Motor neuron (in vitro differentiated cells): ENCODE measurements around the gene AMBN. TPM values are rescaled to one million over a fixed set of nuclear protein-coding genes. Genes with fewer than 3 reads are reported as not detected.

Experiments
- ATAC-seq, 8 experiments: fragments of 200-7000 bp; cut with Tn5 transposase; replicated peaks in 6 of 8; 2 replicates each; pipeline ENCODE4 v1.8.0; 2021; ENCODE audit warnings: mild to moderate bottlenecking in 8 of 8, moderate library complexity in 8 of 8
- H3K27ac ChIP-seq, 2 donors: fragments of 250-450 bp; sonication (Bioruptor Pico); 2 replicates each; pipeline ENCODE4 v1.9.0; 2021; ENCODE audit warnings: antibody characterized with exemption in 2 of 2, mild to moderate bottlenecking in 2 of 2, moderate library complexity in 1 of 2
- H3K4me1 ChIP-seq, 2 donors: fragments of 250-450 bp; sonication (Bioruptor Pico); replicated peaks in 1 of 2; 2 replicates each; pipeline ENCODE4 v1.6.1; 2021; ENCODE audit warnings: antibody characterized with exemption in 2 of 2, mild to moderate bottlenecking in 2 of 2, moderate library complexity in 1 of 2
- H3K4me3 ChIP-seq, 5 donors: fragments of 250-450 bp; sonication (Bioruptor Pico); 2 replicates each; pipeline ENCODE4 v1.9.0; 2021; ENCODE audit warnings: antibody characterized with exemption in 5 of 5, mild to moderate bottlenecking in 5 of 5, moderate library complexity in 4 of 5
- WGBS, 10 experiments: fragments of 450-650 bp; shearing (Covaris generic); methylation state at CpG; one replicate each; pipeline ENCODE4 v1.0.0; 2022; 5-methylcytosine and 5-hydroxymethylcytosine counted together
- in situ Hi-C, 9 experiments: fragments of 400-800 bp; cut with MboI; loops; one replicate each; pipeline ENCODE4 v1.15.0; 2021; ENCODE audit warnings: low sequenced_read_pairs in 9 of 9, low pct_unique_long_range_greater_than_20kb in 2 of 9; ENCODE audit not compliant: unreplicated experiment in 9 of 9
- total RNA-seq, 8 experiments: library from RNA; unstranded; fragments of 300-600 nt; gene quantifications; 2 replicates each; pipeline versions ENCODE4 v1.2.3 to v1.2.4, GENCODE V29; 2022

The AMBN gene
- total RNA-seq, 8 experiments from 2014 or later, result 0.14 to 0.28 (median 0.19) TPM; not detected in 4

DNA sequence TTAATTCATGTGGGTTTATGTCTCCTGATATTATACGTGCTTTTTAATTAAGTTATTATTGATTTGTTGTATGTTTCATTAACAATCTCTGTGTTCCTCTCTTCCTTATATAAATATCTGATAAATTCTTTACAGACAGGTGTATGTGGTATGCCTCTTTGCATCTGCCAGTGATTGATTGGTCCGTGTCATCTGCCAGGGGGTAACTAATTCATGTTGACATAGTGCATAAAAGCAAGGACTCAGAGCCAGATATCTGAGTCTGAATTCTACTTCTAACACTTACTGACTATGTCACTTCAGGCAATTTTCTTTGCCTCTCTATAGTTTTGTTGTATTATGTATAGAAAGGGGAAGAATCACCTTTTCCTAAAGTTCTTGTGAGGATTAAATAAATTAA is 5.2 kb upstream of the AMBN start:
- in situ Hi-C loops, result no loop called here
- WGBS, 10 experiments, result 0 to 86% (median 23%) methylated on average over 1 to 2 of the region's 2 CpGs; no CpG with 5 or more reads in 3 of the 10 experiments
- ATAC-seq, result no peak
- no peak overlapping the region for H3K27ac ChIP-seq
- H3K4me3 ChIP-seq, result no peak overlapping the region
- H3K4me1 ChIP-seq, result no peaks in the 10 kb centered on the region

DNA sequence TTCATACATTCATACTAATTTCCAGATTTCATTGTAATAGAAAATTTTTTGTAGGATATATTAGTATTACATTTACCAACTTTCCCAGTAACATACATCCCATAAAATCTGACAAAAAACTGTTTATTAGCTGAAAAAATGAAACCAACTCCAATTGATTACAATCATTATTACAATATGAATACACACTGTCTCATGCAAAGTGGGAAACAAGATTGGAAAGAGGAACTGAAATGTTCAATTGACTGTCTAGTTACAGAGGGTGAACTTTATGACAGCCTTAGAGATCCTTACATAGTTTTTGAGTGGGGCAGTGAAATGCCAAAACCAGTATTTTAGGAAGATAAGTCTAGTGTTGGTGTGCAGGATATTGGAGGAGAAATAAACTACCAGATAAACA is 2.3 kb upstream of the AMBN start:
- no peaks in the 10 kb centered on the region for H3K4me1 ChIP-seq
- in situ Hi-C loops, result no loop called here
- no peak overlapping the region for H3K4me3 ChIP-seq
- no peak for ATAC-seq
- no peak overlapping the region for H3K27ac ChIP-seq

DNA sequence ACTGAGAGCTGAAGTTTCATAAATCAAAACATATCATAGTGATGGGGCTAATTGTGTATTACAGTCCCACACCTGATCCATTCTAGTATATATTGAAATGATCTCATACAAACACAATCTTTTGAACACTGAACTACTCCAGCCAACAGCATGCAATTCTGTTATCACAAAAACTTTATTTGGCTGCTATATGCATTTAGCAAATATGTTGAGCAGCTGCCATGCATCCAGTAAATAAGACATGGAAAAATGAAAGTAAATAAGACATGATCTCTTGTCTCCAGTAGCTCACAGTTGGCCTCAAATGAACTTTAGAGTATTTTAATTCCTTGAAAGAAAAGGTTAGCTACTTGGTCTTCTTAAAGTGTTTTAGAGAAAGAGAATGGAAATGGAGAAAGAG is 2.1 kb downstream of the AMBN start:
- no peak overlapping the region for H3K4me3 ChIP-seq
- in situ Hi-C loops, result no loop called here
- H3K4me1 ChIP-seq, result no peaks in the 10 kb centered on the region
- H3K27ac ChIP-seq, result no peak overlapping the region
- ATAC-seq, result no peak

DNA sequence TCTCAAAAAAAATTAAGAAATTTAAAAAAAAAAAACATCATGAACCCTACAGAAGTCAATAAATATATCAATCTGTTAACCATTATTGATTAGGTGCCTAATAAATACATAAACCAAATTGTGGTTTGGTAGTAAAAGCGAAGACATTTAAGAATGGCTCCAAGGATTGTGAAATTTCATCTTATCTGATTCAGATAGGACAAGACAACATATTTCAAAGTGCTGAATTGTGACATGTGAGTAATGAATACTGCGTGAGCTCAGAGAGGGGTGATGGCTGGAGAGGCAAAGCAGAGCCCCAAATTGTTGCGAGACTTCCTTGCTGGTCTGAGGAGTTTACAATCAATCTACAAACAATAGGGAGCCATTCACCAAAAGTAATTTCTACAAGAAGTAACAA is 8.2 kb downstream of the AMBN start:
- in situ Hi-C loops, result no loop called here
- no peak overlapping the region for H3K4me3 ChIP-seq
- peaks cover 0 to 11% of the 10 kb centered on the region in 2 donors for H3K4me1 ChIP-seq
- WGBS, 10 experiments, result 0 to 100% (median 92%) methylated on average over 1 to 3 of the region's 3 CpGs; no CpG with 5 or more reads in 1 of the 10 experiments
- peak in 1 of 8 experiments; percentile 7 for ATAC-seq
- H3K27ac ChIP-seq, result no peak overlapping the region

DNA sequence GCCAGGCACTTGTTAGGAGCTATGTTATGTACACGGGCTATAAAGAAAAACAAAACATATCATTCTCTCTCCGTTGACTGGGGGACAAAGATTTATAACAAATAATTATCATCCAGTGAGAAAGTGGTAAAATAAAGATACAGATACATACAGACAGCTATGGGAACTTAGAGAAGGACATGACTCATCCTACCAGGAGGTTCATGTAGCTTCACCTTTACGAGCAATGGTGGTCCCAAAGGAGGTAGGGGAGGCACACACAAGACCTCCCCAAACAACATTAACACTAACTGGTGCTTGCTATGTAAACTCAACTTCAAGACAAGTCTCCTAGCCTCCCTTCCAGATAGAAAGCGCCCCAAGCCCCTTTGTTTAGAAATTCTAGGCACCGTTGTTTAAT is 8.9 kb downstream of the AMBN start:
- ATAC-seq, result peak in 5 of 8 experiments; percentile 28 to 70 (median 53)
- Histone ChIP-seq H3K27ac (no peak overlapping the region), H3K4me1 (peaks cover 0 to 11% of the 10 kb centered on the region in 2 donors), H3K4me3 (no peak overlapping the region)
- 10 to 100% (median 68%) methylated on average over 1 to 5 of the region's 5 CpGs; no CpG with 5 or more reads in 1 of the 10 experiments for WGBS, 10 experiments
- in situ Hi-C loops, result no loop called here

DNA sequence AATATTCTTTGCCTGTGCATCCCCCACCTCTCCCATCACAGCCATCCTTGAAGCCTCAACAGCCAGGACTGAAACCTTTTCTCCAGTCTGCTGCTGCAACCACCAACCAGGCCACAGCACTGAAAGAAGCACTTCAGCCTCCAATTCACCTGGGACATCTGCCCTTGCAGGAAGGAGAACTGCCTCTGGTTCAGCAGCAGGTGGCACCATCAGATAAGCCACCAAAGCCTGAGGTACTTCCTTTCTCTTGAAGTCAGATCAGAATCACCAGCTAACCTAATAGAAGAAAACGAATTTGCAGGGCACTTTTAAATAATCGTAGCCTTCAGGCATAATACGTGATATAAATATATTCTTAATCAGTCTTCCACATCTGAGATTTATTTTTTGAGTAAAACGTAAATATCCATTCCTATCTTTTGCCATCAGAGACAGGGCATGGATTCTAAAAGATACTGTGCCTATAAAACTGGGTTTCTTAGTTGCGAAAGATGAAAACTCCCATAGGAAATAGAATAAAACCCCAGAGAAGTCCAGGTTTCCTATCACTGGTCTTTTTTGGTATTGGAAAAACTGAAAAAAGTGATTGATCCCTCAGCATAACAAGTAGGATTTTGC is 9.5 kb downstream of the AMBN start:
- peaks cover 0 to 12% of the 10 kb centered on the region in 2 donors for H3K4me1 ChIP-seq
- in situ Hi-C loops, result no loop called here
- H3K27ac ChIP-seq, result no peak overlapping the region
- peak; percentile 77 to 94 (median 86) for ATAC-seq
- 23 to 63% (median 37%) methylated on average over 2 to 5 of the region's 5 CpGs; no CpG with 5 or more reads in 2 of the 10 experiments for WGBS, 10 experiments
- H3K4me3 ChIP-seq, result no peak overlapping the region

DNA sequence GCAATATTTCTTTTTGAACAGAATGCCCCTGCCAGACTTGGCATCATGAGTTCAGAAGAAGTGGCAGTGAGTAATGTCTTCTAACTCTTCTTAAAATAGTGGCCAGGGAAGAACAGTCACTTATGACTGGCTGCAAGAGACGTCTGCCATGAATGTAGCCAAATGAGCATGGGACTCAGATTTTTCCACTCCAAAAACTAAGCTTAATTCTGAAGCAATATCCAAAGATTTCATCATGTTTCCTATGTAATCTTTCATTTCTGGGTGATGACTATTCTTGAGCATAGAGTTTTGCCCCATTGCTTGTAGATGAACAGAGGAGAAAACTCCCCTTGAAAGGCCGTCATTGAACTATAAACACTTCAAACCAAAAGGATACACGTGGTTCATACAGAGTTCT is 11.8 kb downstream of the AMBN start:
- H3K27ac ChIP-seq, result no peak overlapping the region
- WGBS, 10 experiments, result 0 to 60% (median 41%) methylated on average over 1 to 3 of the region's 3 CpGs
- in situ Hi-C loops, result no loop called here
- H3K4me1 ChIP-seq, result peaks cover 0 to 23% of the 10 kb centered on the region in 2 donors
- H3K4me3 ChIP-seq, result no peak overlapping the region
- no peak for ATAC-seq

DNA sequence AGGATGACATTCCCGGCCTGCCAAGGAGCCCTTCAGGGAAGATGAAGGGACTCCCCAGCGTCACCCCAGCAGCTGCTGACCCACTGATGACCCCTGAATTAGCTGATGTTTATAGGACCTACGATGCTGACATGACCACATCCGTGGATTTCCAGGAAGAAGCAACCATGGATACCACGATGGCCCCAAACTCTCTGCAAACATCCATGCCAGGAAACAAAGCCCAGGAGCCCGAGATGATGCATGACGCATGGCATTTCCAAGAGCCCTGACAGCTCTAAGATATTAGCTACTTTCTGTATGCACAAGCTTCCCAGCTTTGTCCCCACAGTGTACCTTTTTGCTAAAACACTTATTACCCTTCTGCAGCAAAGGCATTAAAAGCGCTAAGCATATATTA is 14.4 kb downstream of the AMBN start:
- 50 to 100% (median 81%) methylated on average over 1 to 6 of the region's 8 CpGs; no CpG with 5 or more reads in 2 of the 10 experiments for WGBS, 10 experiments
- Histone ChIP-seq H3K4me1 (peaks cover 0 to 11% of the 10 kb centered on the region in 2 donors), H3K27ac (no peak overlapping the region), H3K4me3 (no peak overlapping the region)
- in situ Hi-C loops, result no loop called here
- peak in 3 of 8 experiments; percentile 16 to 85 (median 48) for ATAC-seq

DNA sequence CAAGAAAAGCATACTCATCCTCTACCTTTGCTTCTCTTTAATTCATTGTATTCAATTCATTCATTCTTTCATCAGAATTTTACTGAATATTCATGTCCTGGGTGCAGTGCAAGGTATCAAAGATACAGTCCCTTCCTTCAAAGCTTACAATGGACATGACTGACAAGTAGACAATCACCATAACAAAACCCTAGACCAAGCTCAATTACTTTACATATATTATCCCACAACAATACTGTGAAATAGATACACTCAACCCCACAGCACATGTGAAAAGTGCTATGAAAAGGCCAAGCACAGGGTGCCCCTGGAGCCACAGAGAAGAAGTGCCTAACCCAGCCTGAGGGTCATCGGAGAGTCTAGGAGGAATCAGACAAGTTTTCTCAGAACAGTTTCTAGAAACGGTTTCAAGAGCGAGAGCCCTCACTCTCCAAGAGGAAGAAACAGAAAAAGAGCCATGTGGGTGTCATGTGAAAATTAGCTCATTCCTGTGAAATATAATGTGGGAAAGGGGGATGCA is 15.3 kb downstream of the AMBN start:
- H3K4me1 ChIP-seq, result peaks cover 0 to 11% of the 10 kb centered on the region in 2 donors
- no peak overlapping the region for H3K27ac ChIP-seq
- ATAC-seq, result peak in 5 of 8 experiments; percentile 8 to 67 (median 51)
- H3K4me3 ChIP-seq, result no peak overlapping the region
- in situ Hi-C loops, result no loop called here
- WGBS, 10 experiments, result 41 to 100% (median 69%) methylated on average over 1 to 3 of the region's 3 CpGs; no CpG with 5 or more reads in 3 of the 10 experiments

DNA sequence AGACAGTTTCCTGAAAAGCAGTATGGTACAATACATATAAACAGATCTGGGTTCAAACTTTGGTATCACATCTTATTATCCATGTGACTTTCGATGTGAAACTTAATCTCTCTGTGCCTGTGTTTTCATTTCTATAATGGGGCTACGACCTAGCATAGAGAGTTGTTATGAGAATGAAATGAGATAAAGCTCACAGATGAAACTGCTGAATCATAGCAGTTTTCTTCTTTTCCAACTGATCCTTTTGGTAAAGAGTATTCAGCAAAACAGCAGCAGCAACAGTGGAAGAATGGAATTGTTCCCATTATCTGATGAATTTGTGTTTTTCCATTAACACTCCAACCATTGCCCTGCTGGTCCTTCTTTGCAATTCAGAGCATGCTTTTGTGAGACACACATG is 16.3 kb downstream of the AMBN start:
- in situ Hi-C loops, result no loop called here
- ATAC-seq, result no peak
- WGBS, 10 experiments, result 17 to 100% (median 86%) methylated on average over 1 to 2 of the region's 2 CpGs; no CpG with 5 or more reads in 3 of the 10 experiments
- Histone ChIP-seq H3K27ac (no peak overlapping the region), H3K4me1 (peaks cover 2 to 15% of the 10 kb centered on the region in 2 donors), H3K4me3 (no peak overlapping the region)

DNA sequence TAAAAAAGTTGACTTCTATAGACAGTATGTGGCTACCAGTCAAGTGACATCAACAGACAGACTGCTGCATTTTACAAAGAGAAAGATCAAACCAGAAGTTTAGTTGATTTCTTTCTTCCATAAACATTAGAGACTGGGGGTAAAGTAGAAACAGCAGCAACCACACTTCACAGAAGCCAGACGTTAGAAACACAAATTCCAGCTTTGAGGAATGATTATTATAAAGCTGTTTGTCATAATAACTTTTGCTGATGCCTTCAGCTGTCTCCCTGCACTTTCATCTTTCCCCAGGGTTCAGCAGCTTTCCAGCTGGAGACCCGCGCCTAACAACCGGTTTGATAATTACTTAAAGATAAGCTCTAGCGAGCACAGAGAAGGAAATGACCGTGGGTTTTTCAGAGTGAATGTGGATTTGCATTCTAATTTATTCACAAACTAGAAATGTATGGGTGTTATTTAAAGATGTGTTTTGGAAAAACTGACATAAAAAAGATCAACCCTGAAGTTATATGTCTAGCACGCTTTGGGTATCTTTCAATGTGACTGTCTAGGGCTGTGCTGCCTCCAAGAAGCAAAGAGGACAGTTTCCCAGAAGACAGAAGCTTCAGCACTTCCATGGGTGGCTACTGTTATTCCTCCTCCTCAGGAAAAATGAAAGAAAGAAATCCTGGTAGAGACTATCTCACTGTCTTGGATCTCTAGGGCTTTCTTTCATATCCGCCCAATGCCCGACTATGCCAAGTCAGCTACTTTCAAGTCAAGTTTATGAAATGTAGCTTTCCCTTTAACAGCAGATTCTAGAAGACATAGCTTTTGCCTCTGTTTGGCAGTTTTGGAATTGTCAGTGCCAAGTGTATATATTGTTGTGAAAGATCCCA is 21.5 kb downstream of the AMBN start:
- WGBS, 10 experiments, result 0 to 94% (median 35%) methylated on average over 1 to 9 of the region's 9 CpGs
- in situ Hi-C loops, result no loop called here
- peak in 5 of 8 experiments; percentile 26 to 88 (median 81) for ATAC-seq

DNA sequence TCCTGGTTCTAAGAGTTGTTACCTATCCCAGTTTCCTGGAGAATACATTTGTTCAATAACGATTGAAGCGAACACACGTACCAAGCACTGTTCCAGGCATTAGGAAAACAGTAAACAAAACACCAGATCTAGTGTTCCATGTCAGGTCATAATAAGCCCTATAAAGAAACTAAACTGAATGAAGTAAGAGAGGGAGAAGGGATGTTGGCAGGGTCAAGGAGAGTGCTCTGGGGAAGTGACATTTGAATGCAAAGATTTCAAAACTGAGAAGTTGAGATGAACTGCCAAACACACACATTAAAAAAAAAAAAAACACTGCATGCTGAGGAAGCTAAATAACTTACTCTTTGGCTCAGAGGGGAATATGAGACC is 22.1 kb downstream of the AMBN start:
- 11 to 94% (median 80%) methylated on average over 1 to 3 of the region's 3 CpGs; no CpG with 5 or more reads in 1 of the 10 experiments for WGBS, 10 experiments
- Histone ChIP-seq H3K4me3 (no peak overlapping the region), H3K27ac (no peak overlapping the region), H3K4me1 (peaks cover 2 to 7% of the 10 kb centered on the region in 2 donors)
- in situ Hi-C loops, result no loop called here
- ATAC-seq, result peak in 2 of 8 experiments; percentile 14 to 37

More for the DNA sequence above, 21.5 kb downstream of the AMBN start:
- peaks cover 2 to 7% of the 10 kb centered on the region in 2 donors for H3K4me1 ChIP-seq
- H3K27ac ChIP-seq, result no peak overlapping the region
- no peak overlapping the region for H3K4me3 ChIP-seq

DNA sequence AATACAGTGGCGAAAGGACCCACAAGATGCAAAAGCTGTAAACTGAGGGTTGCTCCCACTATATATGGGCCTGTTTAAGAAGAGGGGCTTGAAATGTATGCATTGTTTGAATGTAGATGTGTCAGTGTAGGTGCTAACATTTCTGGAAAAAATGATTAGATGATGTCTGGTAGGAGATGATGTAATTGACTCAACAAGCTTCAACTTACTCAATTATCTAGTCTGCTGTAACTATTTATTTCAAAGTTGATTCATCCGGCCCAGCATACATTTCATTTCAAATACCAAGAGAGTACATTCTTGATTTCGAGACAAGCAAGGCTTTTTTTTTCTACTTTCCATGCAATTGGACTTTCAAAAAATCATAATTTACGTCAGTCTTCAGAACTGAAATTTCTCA is 27.2 kb downstream of the AMBN start:
- WGBS, 10 experiments, result 46 to 100% (median 97%) methylated on average over 2 to 4 of the region's 4 CpGs; no CpG with 5 or more reads in 1 of the 10 experiments
- in situ Hi-C loops, result no loop called here
- H3K4me3 ChIP-seq, result no peak overlapping the region
- ATAC-seq, result no peak
- H3K27ac ChIP-seq, result no peak overlapping the region
- H3K4me1 ChIP-seq, result no peaks in the 10 kb centered on the region
